ENCODE data around the gene UNC79.

DNA sequence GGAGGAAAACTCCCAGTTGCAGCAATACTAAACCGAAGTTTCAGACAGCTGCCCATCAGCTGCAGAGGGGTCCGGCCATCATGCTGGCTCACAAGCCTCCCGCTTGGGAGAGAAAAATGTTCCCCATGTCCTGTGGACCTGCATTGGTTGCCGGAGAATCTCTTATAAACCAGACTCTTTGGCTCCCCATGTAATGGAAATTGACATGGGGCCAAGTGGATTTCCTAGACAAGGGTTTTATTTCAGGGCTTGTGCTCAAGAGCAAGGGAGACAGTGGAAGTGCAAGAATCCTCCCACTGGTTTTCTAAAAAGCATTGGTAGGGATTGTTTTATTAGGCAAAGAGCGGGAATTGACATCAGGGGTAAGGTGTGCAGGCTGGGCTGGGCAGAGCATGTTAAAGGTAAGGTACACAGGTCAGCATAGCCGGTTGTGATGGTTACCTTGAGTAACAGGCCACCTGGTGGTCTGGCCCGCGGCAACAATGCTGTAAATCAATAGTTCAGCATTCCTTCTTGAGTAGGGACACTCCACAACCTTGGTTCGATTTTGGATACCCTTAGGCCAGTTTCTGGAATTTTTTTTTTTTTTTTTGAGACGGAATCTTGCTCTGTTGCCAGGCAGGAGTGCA, 135.4 kb downstream of the UNC79 start:
- TF ChIP-seq ZNF530 (tag by site-specific recombination; IDR thresholded peaks at IDR 0.05; ENCODE audit: low read depth) (no peak), ZNF26 (tag by site-specific recombination; IDR thresholded peaks at IDR 0.05) (no peak), ZNF76 (tag by site-specific recombination; IDR thresholded peaks at IDR 0.05; ENCODE audit: borderline replicate concordance, low read depth) (no peak), ZNF621 (tag by site-specific recombination; IDR thresholded peaks at IDR 0.05) (no peak), ZSCAN18 (tag by site-specific recombination; IDR thresholded peaks at IDR 0.05) (no peak), ZNF140 (tag by site-specific recombination; IDR thresholded peaks at IDR 0.05) (no peak), ZNF121 (tag by site-specific recombination; IDR thresholded peaks at IDR 0.05) (no peak), KLF9 (tag by site-specific recombination; IDR thresholded peaks at IDR 0.05; ENCODE audit: low read depth) (no peak), ZNF157 (tag by site-specific recombination; IDR thresholded peaks at IDR 0.05) (no peak)
- TF ChIP-seq, protein P1, sequence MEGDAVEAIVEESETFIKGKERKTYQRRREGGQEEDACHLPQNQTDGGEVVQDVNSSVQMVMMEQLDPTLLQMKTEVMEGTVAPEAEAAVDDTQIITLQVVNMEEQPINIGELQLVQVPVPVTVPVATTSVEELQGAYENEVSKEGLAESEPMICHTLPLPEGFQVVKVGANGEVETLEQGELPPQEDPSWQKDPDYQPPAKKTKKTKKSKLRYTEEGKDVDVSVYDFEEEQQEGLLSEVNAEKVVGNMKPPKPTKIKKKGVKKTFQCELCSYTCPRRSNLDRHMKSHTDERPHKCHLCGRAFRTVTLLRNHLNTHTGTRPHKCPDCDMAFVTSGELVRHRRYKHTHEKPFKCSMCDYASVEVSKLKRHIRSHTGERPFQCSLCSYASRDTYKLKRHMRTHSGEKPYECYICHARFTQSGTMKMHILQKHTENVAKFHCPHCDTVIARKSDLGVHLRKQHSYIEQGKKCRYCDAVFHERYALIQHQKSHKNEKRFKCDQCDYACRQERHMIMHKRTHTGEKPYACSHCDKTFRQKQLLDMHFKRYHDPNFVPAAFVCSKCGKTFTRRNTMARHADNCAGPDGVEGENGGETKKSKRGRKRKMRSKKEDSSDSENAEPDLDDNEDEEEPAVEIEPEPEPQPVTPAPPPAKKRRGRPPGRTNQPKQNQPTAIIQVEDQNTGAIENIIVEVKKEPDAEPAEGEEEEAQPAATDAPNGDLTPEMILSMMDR (tag by site-specific recombination; IDR thresholded peaks at IDR 0.05), result no peak

All from HEK293 (cell line).